NCI-H187 treated with DMSO at 0.1 percent for 48 hours (cell line): ENCODE measurements around the gene CYP2W1.

Experiments used
- DNase-seq: peaks from one replicate; lab custom pipeline; 2025; lab: John Stamatoyannopoulos, UW

CYP2W1 gene

GRCh38 chr7:1015196-1016121 is 32.5 kb downstream of the CYP2W1 start:
- DNase-seq, result no peak

- DNase-seq, result no peak
Observed at GRCh38 chr7:1016577-1017531, 33.9 kb downstream of the CYP2W1 start.

DNA sequence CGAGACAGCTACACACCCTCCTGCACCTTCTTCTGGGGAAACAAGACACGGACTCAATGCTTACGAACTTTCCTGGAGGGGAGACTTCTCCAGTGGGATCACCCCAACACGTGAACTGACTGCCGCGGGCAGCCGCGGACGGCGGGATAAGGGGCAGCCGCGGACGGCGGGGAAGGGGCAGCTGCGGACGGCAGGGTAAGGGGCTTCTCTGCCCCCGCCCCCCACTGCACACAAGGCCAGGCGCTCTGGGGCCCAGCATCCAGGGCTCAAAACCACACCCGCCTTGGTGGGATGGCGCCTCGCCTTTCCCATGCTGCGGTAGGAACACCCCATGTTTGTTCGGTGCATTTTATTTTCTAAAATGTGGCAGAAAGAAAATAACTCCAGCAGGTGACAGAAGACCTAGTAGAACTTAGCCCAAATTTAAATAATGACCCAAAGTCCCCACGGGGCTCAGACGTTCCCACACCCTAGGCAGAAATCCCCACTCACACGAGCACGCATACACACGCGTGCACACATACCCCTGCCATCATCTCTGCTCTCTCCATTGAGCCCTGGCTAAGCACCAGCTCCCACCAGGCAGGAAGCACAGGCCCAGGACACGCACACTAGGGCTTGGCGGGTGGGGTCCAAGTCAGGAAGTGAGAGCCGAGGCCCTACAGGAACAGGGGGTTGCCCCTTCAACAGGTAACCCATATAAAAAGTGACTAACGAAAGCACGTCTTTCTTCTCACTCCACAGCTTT is 34.8 kb downstream of the CYP2W1 start:
- no peak for DNase-seq

DNA sequence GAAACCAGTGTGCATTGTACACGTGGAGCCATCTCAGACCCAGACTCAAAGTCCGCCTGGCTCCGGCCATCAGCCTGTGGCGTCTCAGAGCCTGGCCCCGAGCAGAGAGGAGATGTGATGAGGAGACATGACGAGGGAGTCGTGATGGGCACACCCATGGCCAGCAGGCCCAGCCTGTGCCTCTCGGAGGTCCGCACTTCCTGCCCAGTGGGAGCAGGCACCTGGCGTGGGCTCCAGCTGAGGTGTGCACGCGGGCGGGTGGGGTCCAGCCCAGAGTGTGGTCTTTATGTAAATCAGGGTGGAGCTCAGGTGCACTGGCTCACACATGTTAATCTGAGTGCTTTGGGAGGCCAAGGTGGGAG is 35.3 kb downstream of the CYP2W1 start:
- DNase-seq, result no peak

GRCh38 chr7:1019255-1019785 is 36.3 kb downstream of the CYP2W1 start:
- DNase-seq, result no peak

DNA sequence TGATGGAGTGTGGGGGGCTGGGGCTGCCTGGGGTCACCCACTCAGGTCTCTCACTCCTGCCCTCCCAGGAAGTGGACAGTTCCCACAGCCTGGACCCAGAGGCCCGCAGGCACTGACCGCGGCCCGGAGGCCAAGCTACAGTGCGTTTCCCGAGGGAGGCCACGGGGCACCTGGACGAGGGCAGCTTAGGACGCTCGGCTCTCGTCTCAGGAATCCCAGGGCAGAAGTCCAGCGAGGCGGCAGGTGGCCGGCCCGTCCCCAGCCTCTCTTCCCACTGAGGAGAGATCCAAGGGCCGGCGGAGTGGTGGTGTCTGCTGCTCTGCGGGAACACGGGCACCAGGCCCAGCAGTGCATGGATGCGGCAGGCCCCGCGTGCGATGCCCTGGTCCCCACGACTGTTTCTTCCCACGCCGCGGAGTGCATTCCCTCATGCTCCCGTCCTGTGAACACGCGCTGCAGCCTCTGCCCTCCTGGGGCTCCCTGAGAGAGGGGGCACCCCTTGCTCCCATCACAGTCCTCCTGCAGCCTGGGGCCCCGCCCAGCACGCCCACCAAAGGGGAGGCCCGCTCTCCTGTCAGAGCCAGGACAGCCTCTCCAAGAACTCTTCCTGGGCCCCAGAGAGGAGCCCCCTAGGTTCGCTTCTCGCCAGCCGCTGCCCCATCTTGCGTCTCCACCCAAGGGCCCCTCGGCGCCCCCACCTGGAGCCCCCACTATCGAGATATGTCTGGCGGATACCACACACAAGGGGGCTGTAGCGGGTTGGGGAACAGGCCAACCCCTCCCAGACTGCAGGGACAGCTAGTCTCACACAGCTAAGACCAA is 37.0 kb downstream of the CYP2W1 start:
- DNase-seq, result no peak

DNA sequence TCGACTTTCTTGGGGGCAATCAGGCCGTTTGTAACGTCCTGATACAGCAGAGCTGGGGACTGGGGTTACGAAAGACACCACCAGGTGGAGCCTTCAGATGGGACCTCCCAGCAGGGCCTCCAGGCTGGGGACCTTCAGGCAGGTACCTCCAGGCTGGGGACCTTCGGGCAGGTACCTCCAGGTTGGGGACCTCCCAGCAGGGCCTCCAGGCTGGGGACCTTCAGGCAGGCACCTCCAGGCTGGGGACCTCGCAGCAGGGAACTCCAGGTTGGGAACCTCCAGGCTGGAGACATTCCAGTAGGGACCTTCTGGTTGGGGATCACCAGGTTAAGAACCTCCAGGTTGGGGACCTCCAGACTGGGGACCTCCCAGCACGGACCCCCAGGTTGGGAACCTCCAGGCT is 37.9 kb downstream of the CYP2W1 start:
- DNase-seq, result no peak

- no peak for DNase-seq
Observed at GRCh38 chr7:1021366-1021765, 38.4 kb downstream of the CYP2W1 start.

- DNase-seq, result no peak
Observed at GRCh38 chr7:1021931-1022330, 39.0 kb downstream of the CYP2W1 start.

GRCh38 chr7:1022356-1022755 is 39.4 kb downstream of the CYP2W1 start:
- DNase-seq, result no peak

GRCh38 chr7:1022801-1023465 is 40.0 kb downstream of the CYP2W1 start:
- no peak for DNase-seq

DNA sequence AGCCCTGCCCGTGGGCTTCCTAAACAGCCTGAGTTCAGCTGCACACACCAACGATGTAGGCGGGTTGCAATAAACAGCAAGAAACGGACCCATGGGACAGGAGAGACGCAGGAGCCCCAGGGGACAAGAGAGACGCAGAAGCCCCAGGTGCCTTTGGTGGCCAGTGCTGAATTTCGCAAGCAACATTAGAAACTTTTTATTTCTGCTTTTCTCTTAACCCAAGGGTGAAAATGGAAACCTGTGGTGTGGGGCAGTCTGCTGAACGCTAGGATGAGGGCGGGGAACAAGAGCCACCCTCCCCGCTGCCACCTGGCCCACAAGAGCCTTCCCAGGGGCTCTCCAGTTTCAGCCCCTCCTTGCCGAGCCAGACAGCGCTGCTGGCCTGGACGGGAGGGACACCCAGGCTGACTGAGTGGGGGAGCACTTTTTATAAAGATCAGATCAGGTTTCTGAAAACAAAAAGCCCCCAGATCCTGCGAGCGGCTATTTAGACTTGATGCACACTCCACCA is 41.4 kb downstream of the CYP2W1 start:
- DNase-seq, result no peak

DNA sequence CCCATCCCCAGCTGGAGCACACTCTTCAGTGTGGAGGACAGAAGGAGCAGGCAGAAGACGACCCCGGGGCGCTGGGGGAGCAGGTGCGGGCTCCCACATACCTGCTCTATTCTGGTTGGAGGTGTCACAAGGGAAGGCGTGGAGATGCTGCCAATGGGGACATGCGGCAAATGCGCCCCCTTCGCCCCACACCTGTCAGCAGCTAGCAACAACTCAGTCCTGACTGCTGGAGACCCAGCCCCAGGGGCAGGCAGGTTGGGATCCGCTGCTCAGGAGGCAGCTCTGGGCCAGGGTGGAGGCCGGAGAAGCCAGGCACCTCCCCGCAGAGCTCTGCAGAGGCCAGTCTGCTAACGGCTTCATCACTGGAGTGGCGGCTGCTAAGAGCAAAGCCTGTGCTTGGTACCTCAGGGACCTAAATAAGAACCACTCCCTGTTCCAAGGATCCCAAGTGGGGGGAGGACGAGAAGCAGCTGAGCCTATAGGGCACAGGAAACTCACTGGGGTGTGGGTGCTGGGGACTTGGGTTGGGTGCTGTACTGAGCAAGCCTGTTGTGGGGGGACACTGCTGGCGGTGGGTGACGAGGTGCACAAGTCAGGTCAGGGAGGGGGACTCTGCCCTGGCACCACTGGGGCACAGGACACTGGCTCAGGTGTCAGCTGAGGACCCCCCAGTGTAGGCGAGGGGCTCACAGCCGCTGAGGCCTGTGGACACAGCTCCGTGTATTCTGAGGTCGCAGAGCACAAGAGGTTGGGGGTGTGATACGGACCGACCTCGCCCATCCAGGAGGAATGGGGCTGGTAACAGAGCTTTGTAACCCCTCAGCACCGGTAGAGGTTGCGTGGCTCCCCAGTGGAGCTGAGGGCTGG is 42.1 kb downstream of the CYP2W1 start:
- no peak for DNase-seq

DNA sequence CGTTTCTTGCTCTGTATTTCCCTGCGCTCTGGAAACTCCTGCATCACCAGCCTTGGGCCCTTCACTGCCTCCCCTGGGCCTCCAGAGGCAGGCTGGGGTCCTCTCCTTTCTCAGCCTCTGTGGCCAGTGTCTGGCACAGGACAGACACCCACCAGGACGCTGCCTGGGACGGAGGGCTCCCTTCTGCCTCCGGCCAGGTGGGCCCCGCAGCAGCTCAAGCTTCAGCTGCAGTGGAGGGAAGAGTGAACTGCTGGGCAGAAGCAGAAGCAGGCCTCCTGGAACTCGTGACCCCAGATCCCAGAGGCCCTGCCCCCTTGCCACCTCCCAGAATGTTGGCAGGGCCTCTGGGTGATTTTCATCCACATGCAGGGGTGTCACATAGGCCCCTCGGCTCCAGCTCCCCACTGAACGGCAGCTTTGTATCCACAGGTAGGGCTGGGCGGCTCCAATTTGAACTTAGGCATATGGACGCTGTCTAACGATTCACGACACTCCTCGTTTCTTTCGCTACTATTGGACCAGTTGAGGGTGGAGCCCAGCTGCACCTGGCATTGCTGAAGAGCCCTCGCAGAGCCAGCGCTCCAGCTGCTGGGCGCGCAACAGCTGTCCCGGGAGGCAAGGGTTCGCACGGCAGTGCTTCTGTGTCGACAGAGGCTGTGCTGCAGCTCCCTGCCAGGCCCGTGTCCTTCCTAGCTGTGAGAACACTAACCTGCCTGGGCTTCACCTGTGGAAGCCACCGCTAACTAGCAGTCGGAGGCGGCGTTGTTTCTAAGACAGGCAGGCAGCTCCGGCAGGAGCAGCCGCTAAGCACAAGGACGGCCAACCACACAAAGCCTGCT is 43.0 kb downstream of the CYP2W1 start:
- DNase-seq, result peak; percentile 61

GRCh38 chr7:1026721-1027161 is 43.8 kb downstream of the CYP2W1 start:
- DNase-seq, result no peak

GRCh38 chr7:1027242-1028043 is 44.5 kb downstream of the CYP2W1 start:
- DNase-seq, result no peak

DNA sequence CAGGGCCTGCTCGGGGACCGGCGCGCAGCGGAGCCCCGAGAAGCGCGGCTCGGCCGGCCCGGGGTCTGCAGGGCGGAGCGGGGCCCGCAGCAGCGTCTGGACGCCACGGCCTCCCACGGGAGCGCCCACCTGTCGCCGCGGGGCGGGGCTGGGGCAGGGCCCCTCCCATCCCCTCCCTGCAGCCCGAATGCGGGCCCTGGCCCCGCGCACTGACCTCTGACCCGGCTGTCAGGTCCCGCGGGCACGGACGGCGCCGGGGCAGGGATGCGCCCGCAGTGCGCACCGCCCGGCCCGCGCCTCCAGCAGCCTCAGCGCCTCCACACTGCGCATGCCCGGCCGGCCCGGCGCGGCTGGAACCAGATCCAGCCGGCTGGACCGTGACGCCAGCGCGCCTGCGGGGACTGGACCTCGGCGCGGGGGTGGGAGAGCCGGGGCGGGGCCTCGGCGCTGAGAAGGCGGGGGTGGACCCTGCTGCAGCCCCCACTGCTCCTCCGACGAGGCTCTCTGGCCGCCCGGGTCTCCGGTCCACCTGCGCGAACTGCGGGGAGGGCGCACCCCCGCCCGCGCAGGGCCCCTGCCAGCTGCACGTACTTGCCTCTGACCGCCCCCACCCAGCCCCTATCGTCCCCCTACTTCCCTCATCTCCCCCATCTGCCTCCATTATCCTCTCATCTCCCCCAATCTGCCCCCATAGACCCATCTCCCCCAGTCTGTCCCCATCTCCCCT is 45.2 kb downstream of the CYP2W1 start:
- no peak for DNase-seq
